DMS114 treated with DMSO at 0.1 percent for 48 hours (cell line): ENCODE measurements around the gene VGLL2.

ENCODE experiments used
- DNase-seq: peaks from one replicate; lab custom pipeline; 2025; ENCODE audit not compliant: unreplicated experiment; lab: John Stamatoyannopoulos, UW

The VGLL2 gene

GRCh38 chr6:117268924-117269323 lies 3.6 kb downstream of the VGLL2 start:
- DNase-seq = no peak

- no peak for DNase-seq
These were observed 4.3 kb downstream of the VGLL2 start for GRCh38 chr6:117269638-117270054.

GRCh38 chr6:117270055-117270842 lies 4.9 kb downstream of the VGLL2 start:
- no peak for DNase-seq

GRCh38 chr6:117270843-117271507 lies 5.6 kb downstream of the VGLL2 start:
- no peak for DNase-seq

GRCh38 chr6:117272032-117272866 lies 6.9 kb downstream of the VGLL2 start:
- DNase-seq = no peak

GRCh38 chr6:117272891-117273290 lies 7.5 kb downstream of the VGLL2 start:
- DNase-seq = no peak

GRCh38 chr6:117275205-117275604 lies 9.8 kb downstream of the VGLL2 start:
- DNase-seq = no peak

- DNase-seq = no peak
These were observed 10.4 kb downstream of the VGLL2 start for GRCh38 chr6:117275711-117276110.

- no peak for DNase-seq
These were observed 11.5 kb downstream of the VGLL2 start for GRCh38 chr6:117276778-117277316.

GRCh38 chr6:117280922-117281321 lies 15.6 kb downstream of the VGLL2 start:
- DNase-seq = no peak

DNA sequence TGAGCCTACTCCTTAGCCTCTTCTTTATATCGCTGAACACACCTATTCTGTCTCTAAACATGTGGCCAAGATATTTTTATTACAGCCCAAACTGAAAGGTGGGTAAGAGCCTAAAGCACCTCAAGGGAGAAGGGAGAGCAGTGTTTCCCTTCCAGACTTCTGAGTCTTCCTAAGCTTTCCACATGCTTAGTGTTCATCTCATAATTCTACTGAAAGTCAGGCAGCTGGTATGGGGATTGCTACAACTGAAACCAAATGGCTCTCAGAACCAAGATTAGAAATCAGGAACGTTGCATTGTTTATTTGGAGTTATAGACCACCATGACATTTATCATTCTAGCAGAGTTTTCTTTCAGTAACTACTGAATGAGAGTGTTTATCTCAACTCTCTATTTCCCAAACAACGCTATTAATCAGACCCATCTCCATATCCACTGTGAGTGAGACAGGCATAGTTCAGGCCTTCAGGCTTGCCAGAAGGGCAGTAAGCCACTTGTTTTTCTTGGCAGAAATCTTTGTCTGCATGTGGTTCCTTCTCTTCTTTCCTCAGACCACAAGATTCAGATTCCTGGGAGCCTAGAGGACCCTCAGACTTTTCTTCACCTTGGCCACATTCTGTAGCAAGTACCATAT lies 22.8 kb downstream of the VGLL2 start:
- no peak for DNase-seq

- DNase-seq = no peak
These were observed 25.0 kb downstream of the VGLL2 start for GRCh38 chr6:117290173-117290846.

GRCh38 chr6:117298941-117299340 lies 33.6 kb downstream of the VGLL2 start:
- no peak for DNase-seq

- no peak for DNase-seq
These were observed 38.0 kb downstream of the VGLL2 start for GRCh38 chr6:117303323-117303722.

- DNase-seq = no peak
These were observed 39.1 kb downstream of the VGLL2 start for GRCh38 chr6:117304446-117304845.

GRCh38 chr6:117306227-117306790 lies 41.0 kb downstream of the VGLL2 start:
- no peak for DNase-seq

GRCh38 chr6:117307655-117308054 lies 42.3 kb downstream of the VGLL2 start:
- no peak for DNase-seq

GRCh38 chr6:117309069-117309468 lies 43.7 kb downstream of the VGLL2 start:
- no peak for DNase-seq

- DNase-seq = no peak
These were observed 44.3 kb downstream of the VGLL2 start for GRCh38 chr6:117309611-117310010.

DNA sequence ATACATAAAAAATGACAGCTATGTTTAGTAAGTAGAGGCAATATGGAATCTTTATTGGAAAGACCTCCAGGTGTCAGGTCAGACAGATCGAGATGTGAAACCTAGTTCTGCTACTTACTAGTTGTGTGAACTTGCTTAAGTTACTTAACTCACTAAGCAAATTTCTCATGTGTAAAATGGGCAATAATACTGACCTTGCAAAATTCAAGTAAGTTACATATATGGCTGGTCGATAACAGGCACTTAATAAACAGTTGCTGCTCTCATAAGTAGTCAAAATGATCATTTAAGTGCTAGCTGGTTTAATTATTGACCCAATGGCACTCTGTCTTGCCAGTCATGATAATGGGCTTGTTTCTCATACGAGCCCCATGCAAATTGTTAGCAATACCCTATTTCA lies 46.0 kb downstream of the VGLL2 start:
- no peak for DNase-seq
